Stimulated activated effector memory CD8-positive, alpha-beta T cell treated with anti-CD3 and anti-CD28 coated beads, Interleukin-12 subunit alpha, Interleukin-12 subunit beta, amount 100 ng/mL, for 72 hours (primary cell): ENCODE measurements around the gene GFI1B.
"Not testable (repeated sequence)": the region's sequence is repeated elsewhere in the genome, so short reads cannot be mapped to it uniquely, and the experiment has no call there.

Experiments used
- ATAC-seq: fragments of 150-1000 bp; cut with Tn5 transposase; 2 replicates; pipeline ENCODE4 v1.10.0; 2021
- DNase-seq, 2 donors: peaks; one replicate each; pipeline ENCODE4 v3.0.0; 2021 to 2022; ENCODE audit warnings: low spot score in 2 of 2
- H3K27ac Mint-ChIP-seq: one replicate; pipeline ENCODE4 v1.8.0; 2022; ENCODE audit warnings: mild to moderate bottlenecking, mixed read lengths
- H3K36me3 Mint-ChIP-seq: one replicate; pipeline ENCODE4 v1.8.0; 2022; ENCODE audit warnings: mild to moderate bottlenecking, mixed read lengths
- H3K4me1 Mint-ChIP-seq: one replicate; pipeline ENCODE4 v1.8.0; 2022; ENCODE audit warnings: mixed read lengths
- H3K4me3 Mint-ChIP-seq: one replicate; pipeline ENCODE4 v1.8.0; 2022; ENCODE audit warnings: mild to moderate bottlenecking, mixed read lengths
- H3K9me3 Mint-ChIP-seq: one replicate; pipeline ENCODE4 v1.8.0; 2022; ENCODE audit warnings: mixed read lengths

The GFI1B gene

GRCh38 chr9:132994410-132995120, 16.1 kb downstream of the GFI1B start:
- Mint-ChIP-seq H3K36me3 (no peaks in the 10 kb centered on the region), H3K4me3 (no peak overlapping the region), H3K27ac (peak overlapping the region; percentile 13), H3K4me1 (peaks cover 12% of the 10 kb centered on the region), H3K9me3 (no peaks in the 10 kb centered on the region)
- DNase-seq (no peak), ATAC-seq (peak; percentile 52)

GRCh38 chr9:132995121-132995420, 16.6 kb downstream of the GFI1B start:
- H3K9me3 Mint-ChIP-seq = no peaks in the 10 kb centered on the region
- peaks cover 12% of the 10 kb centered on the region for H3K4me1 Mint-ChIP-seq
- no peak overlapping the region for H3K4me3 Mint-ChIP-seq
- no peaks in the 10 kb centered on the region for H3K36me3 Mint-ChIP-seq
- no peak for DNase-seq
- H3K27ac Mint-ChIP-seq = no peak overlapping the region
- no peak for ATAC-seq

GRCh38 chr9:132995879-132996278, 17.4 kb downstream of the GFI1B start:
- Mint-ChIP-seq H3K9me3 (no peaks in the 10 kb centered on the region), H3K36me3 (no peaks in the 10 kb centered on the region), H3K4me3 (no peak overlapping the region), H3K27ac (no peak overlapping the region), H3K4me1 (peaks cover 12% of the 10 kb centered on the region)
- DNase-seq (no peak), ATAC-seq (no peak)

GRCh38 chr9:132996526-132996925, 18.0 kb downstream of the GFI1B start:
- peaks cover 12% of the 10 kb centered on the region for H3K4me1 Mint-ChIP-seq
- ATAC-seq = no peak
- no peak overlapping the region for H3K4me3 Mint-ChIP-seq
- no peaks in the 10 kb centered on the region for H3K36me3 Mint-ChIP-seq
- no peak overlapping the region for H3K27ac Mint-ChIP-seq
- no peak for DNase-seq
- no peaks in the 10 kb centered on the region for H3K9me3 Mint-ChIP-seq

- H3K9me3 Mint-ChIP-seq = no peaks in the 10 kb centered on the region
- H3K4me3 Mint-ChIP-seq = no peak overlapping the region
- no peaks in the 10 kb centered on the region for H3K36me3 Mint-ChIP-seq
- ATAC-seq (no peak), DNase-seq (no peak)
- peaks cover 13% of the 10 kb centered on the region for H3K4me1 Mint-ChIP-seq
- no peak overlapping the region for H3K27ac Mint-ChIP-seq
Observed at GRCh38 chr9:132997591-132997990, 19.1 kb downstream of the GFI1B start.

GRCh38 chr9:132998221-132998620, 19.7 kb downstream of the GFI1B start:
- not testable (repeated sequence) for H3K36me3 Mint-ChIP-seq, DNase-seq, H3K9me3 Mint-ChIP-seq, ATAC-seq, H3K4me3 Mint-ChIP-seq, H3K27ac Mint-ChIP-seq
- H3K4me1 Mint-ChIP-seq = peaks cover 15% of the 10 kb centered on the region

GRCh38 chr9:132998831-132999635, 20.5 kb downstream of the GFI1B start:
- DNase-seq (no peak), ATAC-seq (no peak)
- H3K4me3 Mint-ChIP-seq = no peak overlapping the region
- H3K36me3 Mint-ChIP-seq = no peaks in the 10 kb centered on the region
- H3K4me1 Mint-ChIP-seq = peaks cover 15% of the 10 kb centered on the region
- H3K9me3 Mint-ChIP-seq = no peaks in the 10 kb centered on the region
- no peak overlapping the region for H3K27ac Mint-ChIP-seq

GRCh38 chr9:133002147-133003070, 23.9 kb downstream of the GFI1B start:
- H3K36me3 Mint-ChIP-seq = no peaks in the 10 kb centered on the region
- peaks cover 7% of the 10 kb centered on the region for H3K4me1 Mint-ChIP-seq
- no peak overlapping the region for H3K27ac Mint-ChIP-seq
- no peak for DNase-seq
- H3K4me3 Mint-ChIP-seq = no peak overlapping the region
- H3K9me3 Mint-ChIP-seq = no peaks in the 10 kb centered on the region
- no peak for ATAC-seq

- no peaks in the 10 kb centered on the region for H3K36me3 Mint-ChIP-seq
- no peaks in the 10 kb centered on the region for H3K9me3 Mint-ChIP-seq
- ATAC-seq (no peak), DNase-seq (no peak)
- H3K27ac Mint-ChIP-seq = no peak overlapping the region
- H3K4me3 Mint-ChIP-seq = no peak overlapping the region
- H3K4me1 Mint-ChIP-seq = peaks cover 7% of the 10 kb centered on the region
Observed at GRCh38 chr9:133003071-133003461, 24.6 kb downstream of the GFI1B start.

GRCh38 chr9:133003671-133004090, 25.2 kb downstream of the GFI1B start:
- DNase-seq (no peak), ATAC-seq (no peak)
- no peaks in the 10 kb centered on the region for H3K9me3 Mint-ChIP-seq
- H3K27ac Mint-ChIP-seq = no peak overlapping the region
- peaks cover 7% of the 10 kb centered on the region for H3K4me1 Mint-ChIP-seq
- H3K4me3 Mint-ChIP-seq = no peak overlapping the region
- H3K36me3 Mint-ChIP-seq = no peaks in the 10 kb centered on the region

GRCh38 chr9:133004091-133004998, 25.9 kb downstream of the GFI1B start:
- no peak overlapping the region for H3K4me3 Mint-ChIP-seq
- H3K4me1 Mint-ChIP-seq = peaks cover 7% of the 10 kb centered on the region
- no peaks in the 10 kb centered on the region for H3K36me3 Mint-ChIP-seq
- DNase-seq (no peak), ATAC-seq (no peak)
- H3K27ac Mint-ChIP-seq = no peak overlapping the region
- H3K9me3 Mint-ChIP-seq = no peaks in the 10 kb centered on the region

- no peak overlapping the region for H3K27ac Mint-ChIP-seq
- DNase-seq (no peak), ATAC-seq (no peak)
- H3K9me3 Mint-ChIP-seq = no peaks in the 10 kb centered on the region
- peaks cover 7% of the 10 kb centered on the region for H3K4me1 Mint-ChIP-seq
- H3K36me3 Mint-ChIP-seq = no peaks in the 10 kb centered on the region
- H3K4me3 Mint-ChIP-seq = no peak overlapping the region
Observed at GRCh38 chr9:133004999-133005760, 26.7 kb downstream of the GFI1B start.

- peaks cover 7% of the 10 kb centered on the region for H3K4me1 Mint-ChIP-seq
- no peak for DNase-seq
Observed at GRCh38 chr9:133005957-133006356, 27.5 kb downstream of the GFI1B start.

GRCh38 chr9:133006731-133007352, 28.3 kb downstream of the GFI1B start:
- no peak overlapping the region for H3K27ac Mint-ChIP-seq
- no peak for DNase-seq
- peaks cover 7% of the 10 kb centered on the region for H3K4me1 Mint-ChIP-seq
- no peaks in the 10 kb centered on the region for H3K9me3 Mint-ChIP-seq
- H3K36me3 Mint-ChIP-seq = no peaks in the 10 kb centered on the region
- ATAC-seq = no peak
- H3K4me3 Mint-ChIP-seq = no peak overlapping the region

More at GRCh38 chr9:133005957-133006356, 27.5 kb downstream of the GFI1B start:
- H3K9me3 Mint-ChIP-seq = no peaks in the 10 kb centered on the region
- no peaks in the 10 kb centered on the region for H3K36me3 Mint-ChIP-seq
- no peak overlapping the region for H3K4me3 Mint-ChIP-seq
- no peak for ATAC-seq
- no peak overlapping the region for H3K27ac Mint-ChIP-seq
